RWPE2 (cell line): ENCODE measurements around the gene TSPAN6.

ENCODE experiments used
- ATAC-seq: fragments of 200-7000 bp; cut with Tn5 transposase; 3 replicates; pipeline ENCODE4 v1.9.1; 2021; ENCODE audit warnings: low read depth
- DNase-seq: peaks from one replicate; pipeline ENCODE4 v3.0.0-alpha.2; 2020; ENCODE audit warnings: low spot score
- H3K27ac ChIP-seq: fragments of 450-650 bp; 2 replicates; pipeline ENCODE4 v1.5.1; 2017; ENCODE audit warnings: mild to moderate bottlenecking; ENCODE audit not compliant: poor library complexity, severe bottlenecking
- H3K27me3 ChIP-seq: fragments of 250-450 bp; sonication (Bioruptor Pico); 2 replicates; pipeline ENCODE4 v1.5.1; 2021; ENCODE audit warnings: mild to moderate bottlenecking, moderate library complexity; ENCODE audit not compliant: insufficient read depth, poor library complexity, severe bottlenecking
- H3K36me3 ChIP-seq: fragments of 250-450 bp; sonication (Bioruptor Pico); 2 replicates; pipeline ENCODE4 v1.5.1; 2020; ENCODE audit warnings: low read depth, mild to moderate bottlenecking, moderate library complexity
- H3K4me1 ChIP-seq: fragments of 250-450 bp; sonication (Bioruptor Pico); 2 replicates; pipeline ENCODE4 v1.5.1; 2021; ENCODE audit warnings: mild to moderate bottlenecking, moderate library complexity; ENCODE audit not compliant: insufficient read depth, poor library complexity, severe bottlenecking
- H3K4me3 ChIP-seq: fragments of 250-450 bp; sonication (Bioruptor Pico); 2 replicates; pipeline ENCODE4 v1.5.1; 2021; ENCODE audit warnings: mild to moderate bottlenecking, moderate library complexity; ENCODE audit not compliant: severe bottlenecking
- H3K9me3 ChIP-seq: fragments of 250-450 bp; sonication (Bioruptor Pico); 2 replicates; pipeline ENCODE4 v1.5.1; 2021; ENCODE audit warnings: mild to moderate bottlenecking, moderate library complexity; ENCODE audit not compliant: severe bottlenecking
- TF ChIP-seq, protein P1 (sequence below): fragments of 450-650 bp; IDR thresholded peaks from one replicate; pipeline ENCODE4 v1.5.1; 2017; ENCODE audit warnings: mild to moderate bottlenecking, moderate library complexity; ENCODE audit not compliant: poor library complexity, severe bottlenecking

The TSPAN6 gene

GRCh38 chrX:100672966-100673365 is 36.4 kb upstream of the TSPAN6 start:
- no peaks in the 10 kb centered on the region for H3K27me3 ChIP-seq
- DNase-seq, result no peak
- no peak overlapping the region for H3K4me3 ChIP-seq
- H3K4me1 ChIP-seq, result no peaks in the 10 kb centered on the region
- no peak overlapping the region for H3K27ac ChIP-seq
- ATAC-seq, result no peak
- no peaks in the 10 kb centered on the region for H3K36me3 ChIP-seq
- TF ChIP-seq, protein P1, sequence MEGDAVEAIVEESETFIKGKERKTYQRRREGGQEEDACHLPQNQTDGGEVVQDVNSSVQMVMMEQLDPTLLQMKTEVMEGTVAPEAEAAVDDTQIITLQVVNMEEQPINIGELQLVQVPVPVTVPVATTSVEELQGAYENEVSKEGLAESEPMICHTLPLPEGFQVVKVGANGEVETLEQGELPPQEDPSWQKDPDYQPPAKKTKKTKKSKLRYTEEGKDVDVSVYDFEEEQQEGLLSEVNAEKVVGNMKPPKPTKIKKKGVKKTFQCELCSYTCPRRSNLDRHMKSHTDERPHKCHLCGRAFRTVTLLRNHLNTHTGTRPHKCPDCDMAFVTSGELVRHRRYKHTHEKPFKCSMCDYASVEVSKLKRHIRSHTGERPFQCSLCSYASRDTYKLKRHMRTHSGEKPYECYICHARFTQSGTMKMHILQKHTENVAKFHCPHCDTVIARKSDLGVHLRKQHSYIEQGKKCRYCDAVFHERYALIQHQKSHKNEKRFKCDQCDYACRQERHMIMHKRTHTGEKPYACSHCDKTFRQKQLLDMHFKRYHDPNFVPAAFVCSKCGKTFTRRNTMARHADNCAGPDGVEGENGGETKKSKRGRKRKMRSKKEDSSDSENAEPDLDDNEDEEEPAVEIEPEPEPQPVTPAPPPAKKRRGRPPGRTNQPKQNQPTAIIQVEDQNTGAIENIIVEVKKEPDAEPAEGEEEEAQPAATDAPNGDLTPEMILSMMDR, result no peak
- H3K9me3 ChIP-seq, result no peaks in the 10 kb centered on the region

DNA sequence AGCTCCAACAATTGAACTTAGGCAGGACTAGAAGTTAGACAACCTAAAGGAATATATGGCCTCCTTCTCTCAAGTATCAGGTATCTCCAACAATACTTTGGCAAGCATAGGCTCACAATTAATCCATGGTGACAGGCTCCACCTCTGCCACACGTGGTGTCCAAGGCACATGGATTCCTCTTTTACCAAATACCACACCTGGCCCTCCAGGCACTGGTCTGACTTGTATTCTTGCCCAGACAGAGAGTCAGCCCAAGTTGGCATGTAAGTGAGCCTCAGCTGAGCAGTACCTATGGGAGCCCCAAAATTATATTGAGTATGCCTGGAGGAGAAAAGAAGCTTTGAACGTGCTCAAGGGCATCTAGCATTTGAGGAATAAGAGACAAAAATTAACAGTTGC is 27.0 kb upstream of the TSPAN6 start:
- Histone ChIP-seq H3K36me3 (no peaks in the 10 kb centered on the region), H3K27me3 (no peaks in the 10 kb centered on the region), H3K4me3 (no peak overlapping the region), H3K4me1 (no peaks in the 10 kb centered on the region), H3K27ac (no peak overlapping the region), H3K9me3 (no peaks in the 10 kb centered on the region)
- ATAC-seq (no peak), DNase-seq (no peak)
- TF ChIP-seq, protein P1, result no peak

GRCh38 chrX:100662796-100663195 is 26.2 kb upstream of the TSPAN6 start:
- ATAC-seq, result no peak
- DNase-seq, result no peak
- H3K9me3 ChIP-seq, result no peaks in the 10 kb centered on the region
- TF ChIP-seq, protein P1, result no peak
- H3K27ac ChIP-seq, result no peak overlapping the region
- no peak overlapping the region for H3K4me3 ChIP-seq
- H3K27me3 ChIP-seq, result no peaks in the 10 kb centered on the region
- H3K36me3 ChIP-seq, result no peaks in the 10 kb centered on the region
- H3K4me1 ChIP-seq, result no peaks in the 10 kb centered on the region

- Histone ChIP-seq H3K27me3 (no peaks in the 10 kb centered on the region), H3K36me3 (no peaks in the 10 kb centered on the region), H3K27ac (no peak overlapping the region), H3K4me1 (no peaks in the 10 kb centered on the region), H3K4me3 (no peak overlapping the region), H3K9me3 (no peaks in the 10 kb centered on the region)
- ATAC-seq (no peak), DNase-seq (no peak)
- TF ChIP-seq, protein P1, result no peak
These were observed 25.6 kb upstream of the TSPAN6 start for GRCh38 chrX:100662170-100662569.

DNA sequence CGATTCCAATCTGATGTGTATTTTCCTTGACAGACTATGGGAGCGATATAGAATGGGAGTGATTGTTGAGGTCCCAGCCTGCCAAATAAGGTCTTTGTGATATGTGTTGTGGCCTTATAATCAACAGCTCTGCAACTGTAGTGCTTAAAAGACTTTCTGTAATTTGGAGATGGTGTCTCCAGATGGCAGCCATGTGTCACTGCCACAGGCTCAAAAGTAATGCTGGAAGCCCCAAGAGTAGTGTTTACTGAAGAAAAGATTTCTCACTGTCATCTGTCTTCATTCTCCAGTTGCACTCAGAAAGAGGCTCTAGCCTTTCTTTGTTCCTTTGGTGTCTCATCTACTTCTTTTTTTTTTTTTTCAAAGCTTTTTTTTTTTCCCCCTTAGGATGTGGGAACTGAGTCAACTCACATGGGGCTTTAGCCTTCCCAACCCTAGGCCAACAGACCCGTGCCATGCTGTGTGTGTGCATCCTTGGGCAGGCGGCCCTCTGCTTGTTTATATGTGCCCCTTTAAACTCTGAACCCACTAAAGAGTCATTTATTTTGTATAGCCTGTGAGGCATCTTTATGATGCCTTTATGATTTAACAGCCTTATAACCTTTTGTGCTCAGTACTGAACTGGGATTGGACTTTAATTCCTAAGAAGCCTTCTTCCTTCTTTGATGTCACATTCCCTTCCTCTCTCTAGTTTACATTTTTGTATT is 23.0 kb upstream of the TSPAN6 start:
- DNase-seq (no peak), ATAC-seq (no peak)
- Histone ChIP-seq H3K9me3 (no peaks in the 10 kb centered on the region), H3K27ac (no peak overlapping the region), H3K27me3 (no peaks in the 10 kb centered on the region), H3K36me3 (no peaks in the 10 kb centered on the region), H3K4me1 (no peaks in the 10 kb centered on the region), H3K4me3 (no peak overlapping the region)
- TF ChIP-seq, protein P1, result no peak
